Activated B cell treated with CpG ODN at 0.5 μM for 24 hours (primary cell): Measurements from ENCODE around the gene GANC. TPM values are rescaled to one million over a fixed set of nuclear protein-coding genes. Genes with fewer than 3 reads are reported as not detected.

Source experiments
- ATAC-seq: fragments of 200-7000 bp; cut with Tn5 transposase; one replicate; pipeline ENCODE4 v1.10.0; 2021; ENCODE audit warnings: low read depth, mild to moderate bottlenecking, moderate library complexity
- CTCF ChIA-PET: fragments of 350-600 bp; sonication (Branson Sonifier 250); formaldehyde crosslinking; loops from one replicate; lab custom pipeline; 2021; ENCODE audit warnings: antibody characterized with exemption; lab: Charles Lee
- POLR2A ChIA-PET: fragments of 350-600 bp; sonication (Branson Sonifier 250); formaldehyde crosslinking; loops from one replicate; lab custom pipeline; 2021; ENCODE audit warnings: antibody characterized with exemption; lab: Charles Lee
- DNase-seq: peaks from one replicate; pipeline ENCODE4 v3.0.0; 2022
- H3K27ac Mint-ChIP-seq: one replicate; pipeline ENCODE4 v1.8.0; 2020; ENCODE audit warnings: mixed read lengths
- H3K27me3 Mint-ChIP-seq: one replicate; pipeline ENCODE4 v1.8.0; 2021; ENCODE audit warnings: mixed read lengths
- H3K36me3 Mint-ChIP-seq: one replicate; pipeline ENCODE4 v1.8.0; 2021; ENCODE audit warnings: low read depth, mixed read lengths
- H3K4me1 Mint-ChIP-seq: one replicate; pipeline ENCODE4 v1.8.0; 2021; ENCODE audit warnings: mixed read lengths
- H3K4me3 Mint-ChIP-seq: one replicate; pipeline ENCODE4 v1.8.0; 2020; ENCODE audit warnings: mild to moderate bottlenecking, mixed read lengths
- H3K9me3 Mint-ChIP-seq: one replicate; pipeline ENCODE4 v1.8.0; 2020; ENCODE audit warnings: mixed read lengths
- CTCF ChIP-seq: fragments of 200-600 bp; IDR thresholded peaks from one replicate; pipeline ENCODE4 v1.8.0; 2022; ENCODE audit warnings: antibody characterized with exemption, mild to moderate bottlenecking
- intact Hi-C: fragments of 100-400 bp; cut with micrococcal nuclease; formaldehyde crosslinking; loops from one replicate; pipeline ENCODE4 v1.15.1; 2024
- total RNA-seq: library from RNA; stranded (reverse); gene quantifications from 2 replicates; pipeline ENCODE4 v1.2.3, GENCODE V29; 2022

The GANC gene
- total RNA-seq, 1 donor from 2014 or later, result 72.2 TPM

- Mint-ChIP-seq H3K4me1 (no peaks in the 10 kb centered on the region), H3K36me3 (peaks cover 85% of the 10 kb centered on the region), H3K27me3 (no peaks in the 10 kb centered on the region), H3K9me3 (no peaks in the 10 kb centered on the region), H3K4me3 (no peak overlapping the region), H3K27ac (no peak overlapping the region)
- ChIA-PET CTCF (no interaction called here), POLR2A (no interaction called here)
- no peak for TF ChIP-seq CTCF
- intact Hi-C loops, result no loop called here
- no peak for ATAC-seq
- DNase-seq, result no peak
These were observed 76.2 kb downstream of the GANC start for GRCh38 chr15:42349186-42349585.

GRCh38 chr15:42352401-42352800 is 79.4 kb downstream of the GANC start:
- ATAC-seq, result no peak
- no peaks in the 10 kb centered on the region for H3K9me3 Mint-ChIP-seq
- peaks cover 78% of the 10 kb centered on the region for H3K36me3 Mint-ChIP-seq
- DNase-seq, result no peak
- H3K4me3 Mint-ChIP-seq, result no peak overlapping the region
- no peak overlapping the region for H3K27ac Mint-ChIP-seq
- no peaks in the 10 kb centered on the region for H3K4me1 Mint-ChIP-seq
- intact Hi-C loops, result no loop called here
- H3K27me3 Mint-ChIP-seq, result no peaks in the 10 kb centered on the region
- CTCF ChIA-PET, result no interaction called here
- POLR2A ChIA-PET, result no interaction called here
- TF ChIP-seq CTCF, result no peak

GRCh38 chr15:42353061-42353460 is 80.1 kb downstream of the GANC start:
- Mint-ChIP-seq H3K36me3 (peaks cover 76% of the 10 kb centered on the region), H3K27ac (no peak overlapping the region), H3K4me3 (no peak overlapping the region), H3K4me1 (no peaks in the 10 kb centered on the region), H3K27me3 (no peaks in the 10 kb centered on the region), H3K9me3 (no peaks in the 10 kb centered on the region)
- no peak for DNase-seq
- intact Hi-C loops, result no loop called here
- no peak for ATAC-seq
- no peak for TF ChIP-seq CTCF
- CTCF ChIA-PET, result no interaction called here
- POLR2A ChIA-PET, result no interaction called here

GRCh38 chr15:42354824-42355223 is 81.8 kb downstream of the GANC start:
- DNase-seq (no peak), ATAC-seq (no peak)
- no peaks in the 10 kb centered on the region for H3K27me3 Mint-ChIP-seq
- no peak for TF ChIP-seq CTCF
- H3K4me1 Mint-ChIP-seq, result no peaks in the 10 kb centered on the region
- intact Hi-C loops, result no loop called here
- ChIA-PET POLR2A (no interaction called here), CTCF (no interaction called here)
- no peak overlapping the region for H3K4me3 Mint-ChIP-seq
- H3K27ac Mint-ChIP-seq, result no peak overlapping the region
- H3K9me3 Mint-ChIP-seq, result no peaks in the 10 kb centered on the region
- peaks cover 72% of the 10 kb centered on the region for H3K36me3 Mint-ChIP-seq

- DNase-seq, result no peak
- TF ChIP-seq CTCF, result no peak
- Mint-ChIP-seq H3K27ac (no peak overlapping the region), H3K4me3 (no peak overlapping the region), H3K27me3 (no peaks in the 10 kb centered on the region), H3K9me3 (no peaks in the 10 kb centered on the region), H3K4me1 (no peaks in the 10 kb centered on the region), H3K36me3 (peaks cover 71% of the 10 kb centered on the region)
- ChIA-PET POLR2A (no interaction called here), CTCF (no interaction called here)
- intact Hi-C loops, result no loop called here
- no peak for ATAC-seq
These were observed 82.3 kb downstream of the GANC start for GRCh38 chr15:42355291-42355690.
